GM23338 (cell line): ENCODE measurements around the gene SERPINA6. TPM values are rescaled to one million over a fixed set of nuclear protein-coding genes. Genes with fewer than 3 reads are reported as not detected.

Experiments
- ATAC-seq: fragments of 200-7000 bp; cut with Tn5 transposase; 3 replicates; pipeline ENCODE4 v1.9.1; 2020
- DNase-seq: peaks from one replicate; pipeline ENCODE4 v3.0.0-alpha.2; 2015; ENCODE audit warnings: low spot score
- H2AFZ ChIP-seq: fragments of 200-600 bp; sonication (generic); 2 replicates; pipeline ENCODE4 v1.8.0; 2016; ENCODE audit warnings: antibody characterized with exemption, mild to moderate bottlenecking, moderate library complexity
- H3F3A ChIP-seq: fragments of 200-600 bp; sonication (generic); replicated peaks from 2 replicates; pipeline ENCODE4 v1.8.0; 2017; ENCODE audit warnings: antibody characterized with exemption, mixed run types, low read depth
- H3K27ac ChIP-seq: fragments of 200-600 bp; sonication (generic); 2 replicates; pipeline ENCODE4 v1.6.1; 2016; ENCODE audit warnings: low read depth
- H3K27me3 ChIP-seq: fragments of 200-600 bp; sonication (generic); 2 replicates; pipeline ENCODE4 v1.8.0; 2016; ENCODE audit warnings: mild to moderate bottlenecking, mixed run types, moderate library complexity; ENCODE audit not compliant: insufficient read depth
- H3K36me3 ChIP-seq: fragments of 200-600 bp; sonication (generic); 2 replicates; pipeline ENCODE4 v1.8.0; 2016; ENCODE audit warnings: mild to moderate bottlenecking; ENCODE audit not compliant: insufficient read depth
- H3K4me1 ChIP-seq: fragments of 200-600 bp; sonication (generic); 2 replicates; pipeline ENCODE4 v1.8.0; 2016; ENCODE audit warnings: mild to moderate bottlenecking, moderate library complexity; ENCODE audit not compliant: insufficient read depth
- H3K4me2 ChIP-seq: fragments of 200-600 bp; sonication (generic); 2 replicates; pipeline ENCODE4 v1.7.1; 2017; ENCODE audit warnings: mixed run types
- H3K4me3 ChIP-seq: fragments of 200-600 bp; sonication (generic); 2 replicates; pipeline ENCODE4 v1.6.1; 2016; ENCODE audit warnings: mixed run types
- H3K79me2 ChIP-seq: fragments of 200-600 bp; sonication (generic); replicated peaks from 2 replicates; pipeline ENCODE4 v1.8.0; 2017; ENCODE audit warnings: mild to moderate bottlenecking; ENCODE audit not compliant: insufficient read depth
- H3K9me2 ChIP-seq: fragments of 200-600 bp; sonication (generic); 2 replicates; pipeline ENCODE4 v1.8.0; 2017; ENCODE audit not compliant: insufficient read depth
- H4K20me1 ChIP-seq: fragments of 200-600 bp; sonication (generic); replicated peaks from 2 replicates; pipeline ENCODE4 v1.8.0; 2017; ENCODE audit warnings: mild to moderate bottlenecking; ENCODE audit not compliant: insufficient read depth
- H3K27ac Mint-ChIP-seq: 2 replicates; pipeline ENCODE4 v1.8.0; 2020; ENCODE audit warnings: inconsistent platforms, mild to moderate bottlenecking, moderate library complexity, mixed read lengths
- H3K27me3 Mint-ChIP-seq: 3 replicates; pipeline ENCODE4 v1.8.0; 2022; ENCODE audit warnings: low read depth, mild to moderate bottlenecking, moderate library complexity, mixed read lengths, inconsistent platforms; ENCODE audit not compliant: insufficient read depth, poor library complexity
- H3K36me3 Mint-ChIP-seq: 3 replicates; pipeline ENCODE4 v1.8.0; 2021; ENCODE audit warnings: low read depth, mild to moderate bottlenecking, inconsistent platforms, moderate library complexity, mixed read lengths
- H3K4me1 Mint-ChIP-seq: 3 replicates; pipeline ENCODE4 v1.8.0; 2020; ENCODE audit warnings: mild to moderate bottlenecking, inconsistent platforms, mixed read lengths
- H3K4me3 Mint-ChIP-seq: 3 replicates; pipeline ENCODE4 v1.8.0; 2021; ENCODE audit warnings: moderate library complexity, mild to moderate bottlenecking, inconsistent platforms, mixed read lengths
- H3K9me3 Mint-ChIP-seq: 3 replicates; pipeline ENCODE4 v1.8.0; 2020; ENCODE audit warnings: moderate library complexity, mild to moderate bottlenecking, inconsistent platforms, mixed read lengths
- CREB1 ChIP-seq: fragments of 250-450 bp; sonication (Bioruptor Pico); IDR thresholded peaks from 2 replicates; pipeline ENCODE4 v1.5.0; 2020; ENCODE audit warnings: low read depth, mild to moderate bottlenecking, moderate library complexity
- CTCF ChIP-seq, 2 experiments: fragments of 200-600 bp in 1 of 2; sonication (generic) in 1 of 2; conservative IDR thresholded peaks; 2 replicates each; pipeline versions ENCODE4 v1.5.1 to v1.6.1; 2016 to 2017; ENCODE audit warnings: antibody characterized with exemption in 2 of 2, low read depth in 2 of 2, mild to moderate bottlenecking in 2 of 2, moderate library complexity in 1 of 2
- ETS1 ChIP-seq: IDR thresholded peaks from 2 replicates; pipeline ENCODE4 v1.6.1; 2016; ENCODE audit warnings: antibody characterized with exemption
- EZH2phosphoT487 ChIP-seq: fragments of 200-600 bp; sonication (generic); IDR thresholded peaks from one replicate; pipeline ENCODE4 v1.8.1; 2018; ENCODE audit warnings: antibody characterized with exemption; ENCODE audit not compliant: unreplicated experiment
- NANOG ChIP-seq: IDR thresholded peaks from 2 replicates; pipeline ENCODE4 v1.6.1; 2016; ENCODE audit warnings: antibody characterized with exemption, borderline replicate concordance
- POLR2AphosphoS5 ChIP-seq: IDR thresholded peaks from 2 replicates; pipeline ENCODE4 v1.6.1; 2016; ENCODE audit warnings: antibody characterized with exemption, low read depth
- STAT1 ChIP-seq: IDR thresholded peaks from one replicate; pipeline ENCODE4 v1.6.1; 2016; ENCODE audit warnings: antibody characterized with exemption; ENCODE audit not compliant: unreplicated experiment
- ZNF114 ChIP-seq: fragments of 250-450 bp; sonication (Bioruptor Pico); IDR thresholded peaks from 2 replicates; pipeline ENCODE4 v1.5.0; 2020; ENCODE audit warnings: mild to moderate bottlenecking, moderate library complexity
- ZNF331 ChIP-seq: fragments of 250-450 bp; sonication (Bioruptor Pico); IDR thresholded peaks from 2 replicates; pipeline ENCODE4 v1.5.0; 2020; ENCODE audit warnings: low read depth, mild to moderate bottlenecking, moderate library complexity
- ZNF462 ChIP-seq: fragments of 250-450 bp; sonication (Bioruptor Pico); IDR thresholded peaks from 2 replicates; pipeline ENCODE4 v1.5.0; 2020; ENCODE audit warnings: mild to moderate bottlenecking, moderate library complexity
- polyA plus RNA-seq: library from polyadenylated mRNA; unstranded; fragments of >200 nt; fragmentation: Nextera tagmentation; extraction: Ambion mirVana; gene quantifications from 2 replicates; pipeline ENCODE4 v1.2.1, GENCODE V29; 2016
- total RNA-seq: library from RNA; depleted of rRNA; stranded (reverse); fragments of >200 nt; shearing (Covaris generic); gene quantifications from 2 replicates; pipeline ENCODE4 v1.2.3, GENCODE V29; 2014
- TF ChIP-seq, protein P1 (sequence below): IDR thresholded peaks from one replicate; pipeline ENCODE4 v1.6.1; 2018; ENCODE audit warnings: antibody characterized with exemption; ENCODE audit not compliant: unreplicated experiment

The SERPINA6 gene
- total and polyA plus RNA-seq, 2 experiments from 2014 or later = not detected

DNA sequence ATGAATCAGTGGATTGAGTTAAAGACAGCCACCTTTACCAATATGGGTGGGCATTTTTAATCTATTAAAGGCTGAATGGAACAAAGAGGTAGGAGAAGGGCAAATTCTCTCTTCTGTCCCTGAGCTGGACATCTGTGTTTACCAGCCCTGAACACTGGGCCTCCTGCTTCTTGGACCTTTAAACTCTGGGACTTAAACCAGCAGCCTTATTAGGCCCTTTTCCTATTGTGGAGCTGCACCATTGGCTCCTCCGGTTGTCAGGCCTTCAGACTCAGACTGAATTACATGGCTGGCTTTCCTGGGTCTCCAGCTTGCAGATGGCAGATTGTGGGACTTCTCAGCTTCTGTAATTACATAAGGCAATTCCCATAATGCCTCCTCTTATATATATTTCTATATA, 6.4 kb downstream of the SERPINA6 start (continued):
- TF ChIP-seq, protein P1, sequence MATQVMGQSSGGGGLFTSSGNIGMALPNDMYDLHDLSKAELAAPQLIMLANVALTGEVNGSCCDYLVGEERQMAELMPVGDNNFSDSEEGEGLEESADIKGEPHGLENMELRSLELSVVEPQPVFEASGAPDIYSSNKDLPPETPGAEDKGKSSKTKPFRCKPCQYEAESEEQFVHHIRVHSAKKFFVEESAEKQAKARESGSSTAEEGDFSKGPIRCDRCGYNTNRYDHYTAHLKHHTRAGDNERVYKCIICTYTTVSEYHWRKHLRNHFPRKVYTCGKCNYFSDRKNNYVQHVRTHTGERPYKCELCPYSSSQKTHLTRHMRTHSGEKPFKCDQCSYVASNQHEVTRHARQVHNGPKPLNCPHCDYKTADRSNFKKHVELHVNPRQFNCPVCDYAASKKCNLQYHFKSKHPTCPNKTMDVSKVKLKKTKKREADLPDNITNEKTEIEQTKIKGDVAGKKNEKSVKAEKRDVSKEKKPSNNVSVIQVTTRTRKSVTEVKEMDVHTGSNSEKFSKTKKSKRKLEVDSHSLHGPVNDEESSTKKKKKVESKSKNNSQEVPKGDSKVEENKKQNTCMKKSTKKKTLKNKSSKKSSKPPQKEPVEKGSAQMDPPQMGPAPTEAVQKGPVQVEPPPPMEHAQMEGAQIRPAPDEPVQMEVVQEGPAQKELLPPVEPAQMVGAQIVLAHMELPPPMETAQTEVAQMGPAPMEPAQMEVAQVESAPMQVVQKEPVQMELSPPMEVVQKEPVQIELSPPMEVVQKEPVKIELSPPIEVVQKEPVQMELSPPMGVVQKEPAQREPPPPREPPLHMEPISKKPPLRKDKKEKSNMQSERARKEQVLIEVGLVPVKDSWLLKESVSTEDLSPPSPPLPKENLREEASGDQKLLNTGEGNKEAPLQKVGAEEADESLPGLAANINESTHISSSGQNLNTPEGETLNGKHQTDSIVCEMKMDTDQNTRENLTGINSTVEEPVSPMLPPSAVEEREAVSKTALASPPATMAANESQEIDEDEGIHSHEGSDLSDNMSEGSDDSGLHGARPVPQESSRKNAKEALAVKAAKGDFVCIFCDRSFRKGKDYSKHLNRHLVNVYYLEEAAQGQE = no peak
- TF ChIP-seq CTCF (conservative IDR thresholded peaks at IDR 0.05; ENCODE audit: low read depth in 2 of 2) (no peak), CREB1 (no peak), POLR2AphosphoS5 (no peak), ZNF114 (no peak), ETS1 (no peak)

- Mint-ChIP-seq H3K36me3 (no peaks in the 10 kb centered on the region), H3K27ac (no peak overlapping the region), H3K4me3 (no peak overlapping the region), H3K9me3 (no peaks in the 10 kb centered on the region), H3K27me3 (peaks cover 6% of the 10 kb centered on the region), H3K4me1 (no peaks in the 10 kb centered on the region)
- Histone ChIP-seq H3K9me2 (no peaks in the 10 kb centered on the region), H3K4me2 (no peak overlapping the region), H3K4me3 (no peak overlapping the region), H3F3A (no peaks in the 10 kb centered on the region), H4K20me1 (no peaks in the 10 kb centered on the region), H3K27ac (no peak overlapping the region), H3K36me3 (no peaks in the 10 kb centered on the region), H3K27me3 (no peaks in the 10 kb centered on the region), H3K79me2 (no peaks in the 10 kb centered on the region), H2AFZ (no peak overlapping the region), H3K4me1 (no peaks in the 10 kb centered on the region)
- no peak for ATAC-seq
- DNase-seq = no peak
- TF ChIP-seq EZH2phosphoT487 = no peak
- no peak for TF ChIP-seq ZNF331 (CRISPR knock-in tag)
- no peak for TF ChIP-seq CREB1
- no peak for TF ChIP-seq ZNF462 (CRISPR knock-in tag)
- no peak for TF ChIP-seq STAT1
- no peak for TF ChIP-seq ZNF114
- no peak for TF ChIP-seq NANOG
Observed at GRCh38 chr14:94314890-94315289, 8.2 kb downstream of the SERPINA6 start.
